ENCODE measurements around the gene FARS2. TPM values are rescaled to one million over a fixed set of nuclear protein-coding genes. Genes with fewer than 3 reads are reported as not detected.

Gene FARS2
- total RNA-seq, 1 experiment from 2014 or later = 15.0 TPM

DNA sequence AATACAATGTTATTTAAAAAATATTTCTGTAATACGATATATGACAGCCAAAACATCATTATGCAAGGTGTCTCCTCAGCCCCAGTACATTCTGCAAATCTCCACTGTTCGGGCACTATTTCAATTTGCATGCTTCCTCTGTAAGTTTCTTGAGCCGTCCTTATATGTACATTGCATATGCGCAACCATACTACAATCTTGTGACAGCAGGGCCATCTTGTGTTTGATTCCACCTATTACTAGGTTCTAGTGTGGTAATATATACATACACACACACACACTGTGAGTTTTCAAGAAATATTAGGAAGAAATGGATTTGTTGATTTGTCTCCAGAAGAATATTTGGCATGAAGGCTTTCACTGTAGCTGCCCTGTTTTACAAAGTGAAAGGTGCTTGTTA, 10.4 kb upstream of the FARS2 start (continued):
- TF ChIP-seq, protein P1, sequence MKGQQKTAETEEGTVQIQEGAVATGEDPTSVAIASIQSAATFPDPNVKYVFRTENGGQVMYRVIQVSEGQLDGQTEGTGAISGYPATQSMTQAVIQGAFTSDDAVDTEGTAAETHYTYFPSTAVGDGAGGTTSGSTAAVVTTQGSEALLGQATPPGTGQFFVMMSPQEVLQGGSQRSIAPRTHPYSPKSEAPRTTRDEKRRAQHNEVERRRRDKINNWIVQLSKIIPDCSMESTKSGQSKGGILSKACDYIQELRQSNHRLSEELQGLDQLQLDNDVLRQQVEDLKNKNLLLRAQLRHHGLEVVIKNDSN (CRISPR knock-in tag; IDR thresholded peaks at IDR 0.05) = no peak
- TF ChIP-seq, protein P2, sequence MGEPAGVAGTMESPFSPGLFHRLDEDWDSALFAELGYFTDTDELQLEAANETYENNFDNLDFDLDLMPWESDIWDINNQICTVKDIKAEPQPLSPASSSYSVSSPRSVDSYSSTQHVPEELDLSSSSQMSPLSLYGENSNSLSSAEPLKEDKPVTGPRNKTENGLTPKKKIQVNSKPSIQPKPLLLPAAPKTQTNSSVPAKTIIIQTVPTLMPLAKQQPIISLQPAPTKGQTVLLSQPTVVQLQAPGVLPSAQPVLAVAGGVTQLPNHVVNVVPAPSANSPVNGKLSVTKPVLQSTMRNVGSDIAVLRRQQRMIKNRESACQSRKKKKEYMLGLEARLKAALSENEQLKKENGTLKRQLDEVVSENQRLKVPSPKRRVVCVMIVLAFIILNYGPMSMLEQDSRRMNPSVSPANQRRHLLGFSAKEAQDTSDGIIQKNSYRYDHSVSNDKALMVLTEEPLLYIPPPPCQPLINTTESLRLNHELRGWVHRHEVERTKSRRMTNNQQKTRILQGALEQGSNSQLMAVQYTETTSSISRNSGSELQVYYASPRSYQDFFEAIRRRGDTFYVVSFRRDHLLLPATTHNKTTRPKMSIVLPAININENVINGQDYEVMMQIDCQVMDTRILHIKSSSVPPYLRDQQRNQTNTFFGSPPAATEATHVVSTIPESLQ (CRISPR knock-in tag; IDR thresholded peaks at IDR 0.05) = no peak
- TF ChIP-seq TEAD1 (CRISPR knock-in tag; IDR thresholded peaks at IDR 0.05) = no peak
- TF ChIP-seq NR3C1 (CRISPR knock-in tag; conservative IDR thresholded peaks at IDR 0.05; ENCODE audit: low read depth) = no peak
- no peak for TF ChIP-seq SOX15 (CRISPR knock-in tag; IDR thresholded peaks at IDR 0.05)
- TF ChIP-seq, protein P3, sequence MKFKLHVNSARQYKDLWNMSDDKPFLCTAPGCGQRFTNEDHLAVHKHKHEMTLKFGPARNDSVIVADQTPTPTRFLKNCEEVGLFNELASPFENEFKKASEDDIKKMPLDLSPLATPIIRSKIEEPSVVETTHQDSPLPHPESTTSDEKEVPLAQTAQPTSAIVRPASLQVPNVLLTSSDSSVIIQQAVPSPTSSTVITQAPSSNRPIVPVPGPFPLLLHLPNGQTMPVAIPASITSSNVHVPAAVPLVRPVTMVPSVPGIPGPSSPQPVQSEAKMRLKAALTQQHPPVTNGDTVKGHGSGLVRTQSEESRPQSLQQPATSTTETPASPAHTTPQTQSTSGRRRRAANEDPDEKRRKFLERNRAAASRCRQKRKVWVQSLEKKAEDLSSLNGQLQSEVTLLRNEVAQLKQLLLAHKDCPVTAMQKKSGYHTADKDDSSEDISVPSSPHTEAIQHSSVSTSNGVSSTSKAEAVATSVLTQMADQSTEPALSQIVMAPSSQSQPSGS (CRISPR knock-in tag; IDR thresholded peaks at IDR 0.05; ENCODE audit: borderline replicate concordance, low read depth) = no peak
- no peak for TF ChIP-seq ZNF219 (CRISPR knock-in tag; IDR thresholded peaks at IDR 0.05; ENCODE audit: borderline replicate concordance)
- TF ChIP-seq, protein P4, sequence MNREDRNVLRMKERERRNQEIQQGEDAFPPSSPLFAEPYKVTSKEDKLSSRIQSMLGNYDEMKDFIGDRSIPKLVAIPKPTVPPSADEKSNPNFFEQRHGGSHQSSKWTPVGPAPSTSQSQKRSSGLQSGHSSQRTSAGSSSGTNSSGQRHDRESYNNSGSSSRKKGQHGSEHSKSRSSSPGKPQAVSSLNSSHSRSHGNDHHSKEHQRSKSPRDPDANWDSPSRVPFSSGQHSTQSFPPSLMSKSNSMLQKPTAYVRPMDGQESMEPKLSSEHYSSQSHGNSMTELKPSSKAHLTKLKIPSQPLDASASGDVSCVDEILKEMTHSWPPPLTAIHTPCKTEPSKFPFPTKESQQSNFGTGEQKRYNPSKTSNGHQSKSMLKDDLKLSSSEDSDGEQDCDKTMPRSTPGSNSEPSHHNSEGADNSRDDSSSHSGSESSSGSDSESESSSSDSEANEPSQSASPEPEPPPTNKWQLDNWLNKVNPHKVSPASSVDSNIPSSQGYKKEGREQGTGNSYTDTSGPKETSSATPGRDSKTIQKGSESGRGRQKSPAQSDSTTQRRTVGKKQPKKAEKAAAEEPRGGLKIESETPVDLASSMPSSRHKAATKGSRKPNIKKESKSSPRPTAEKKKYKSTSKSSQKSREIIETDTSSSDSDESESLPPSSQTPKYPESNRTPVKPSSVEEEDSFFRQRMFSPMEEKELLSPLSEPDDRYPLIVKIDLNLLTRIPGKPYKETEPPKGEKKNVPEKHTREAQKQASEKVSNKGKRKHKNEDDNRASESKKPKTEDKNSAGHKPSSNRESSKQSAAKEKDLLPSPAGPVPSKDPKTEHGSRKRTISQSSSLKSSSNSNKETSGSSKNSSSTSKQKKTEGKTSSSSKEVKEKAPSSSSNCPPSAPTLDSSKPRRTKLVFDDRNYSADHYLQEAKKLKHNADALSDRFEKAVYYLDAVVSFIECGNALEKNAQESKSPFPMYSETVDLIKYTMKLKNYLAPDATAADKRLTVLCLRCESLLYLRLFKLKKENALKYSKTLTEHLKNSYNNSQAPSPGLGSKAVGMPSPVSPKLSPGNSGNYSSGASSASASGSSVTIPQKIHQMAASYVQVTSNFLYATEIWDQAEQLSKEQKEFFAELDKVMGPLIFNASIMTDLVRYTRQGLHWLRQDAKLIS (CRISPR knock-in tag; IDR thresholded peaks at IDR 0.05; ENCODE audit: borderline replicate concordance) = no peak
- no peak for TF ChIP-seq ZNF416 (CRISPR knock-in tag; IDR thresholded peaks at IDR 0.05)
- no peak for TF ChIP-seq TP53 (CRISPR knock-in tag; IDR thresholded peaks at IDR 0.05)
- no peak for TF ChIP-seq FOXP1 (CRISPR knock-in tag; IDR thresholded peaks at IDR 0.05; ENCODE audit: borderline replicate concordance)

DNA sequence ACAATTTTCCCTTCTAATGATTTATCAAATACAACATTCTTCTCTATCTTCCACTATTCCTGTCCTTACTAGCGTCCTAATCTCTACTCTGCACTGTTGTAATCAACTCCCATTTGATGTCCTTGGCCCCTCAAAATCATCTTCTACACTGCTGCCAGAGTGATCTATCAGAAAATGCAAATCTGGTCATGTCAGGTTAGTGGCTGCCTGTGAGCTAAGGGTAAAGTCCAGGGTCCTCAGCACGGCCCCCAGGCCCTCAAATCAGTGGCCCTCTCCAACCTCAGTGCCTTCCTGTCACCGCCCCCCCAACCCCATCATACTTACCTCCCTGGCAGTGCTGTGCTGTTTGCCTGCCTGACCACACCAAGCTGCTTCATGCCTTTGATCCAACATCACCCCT, 4.4 kb upstream of the FARS2 start:
- H3K4me3 Mint-ChIP-seq = no peak overlapping the region
- H3K27ac Mint-ChIP-seq = no peak overlapping the region
- TF ChIP-seq ZNF138 (CRISPR knock-in tag; conservative IDR thresholded peaks at IDR 0.05) = no peak
- no peak for TF ChIP-seq EMX1 (CRISPR knock-in tag; IDR thresholded peaks at IDR 0.05)
- TF ChIP-seq, protein P5, sequence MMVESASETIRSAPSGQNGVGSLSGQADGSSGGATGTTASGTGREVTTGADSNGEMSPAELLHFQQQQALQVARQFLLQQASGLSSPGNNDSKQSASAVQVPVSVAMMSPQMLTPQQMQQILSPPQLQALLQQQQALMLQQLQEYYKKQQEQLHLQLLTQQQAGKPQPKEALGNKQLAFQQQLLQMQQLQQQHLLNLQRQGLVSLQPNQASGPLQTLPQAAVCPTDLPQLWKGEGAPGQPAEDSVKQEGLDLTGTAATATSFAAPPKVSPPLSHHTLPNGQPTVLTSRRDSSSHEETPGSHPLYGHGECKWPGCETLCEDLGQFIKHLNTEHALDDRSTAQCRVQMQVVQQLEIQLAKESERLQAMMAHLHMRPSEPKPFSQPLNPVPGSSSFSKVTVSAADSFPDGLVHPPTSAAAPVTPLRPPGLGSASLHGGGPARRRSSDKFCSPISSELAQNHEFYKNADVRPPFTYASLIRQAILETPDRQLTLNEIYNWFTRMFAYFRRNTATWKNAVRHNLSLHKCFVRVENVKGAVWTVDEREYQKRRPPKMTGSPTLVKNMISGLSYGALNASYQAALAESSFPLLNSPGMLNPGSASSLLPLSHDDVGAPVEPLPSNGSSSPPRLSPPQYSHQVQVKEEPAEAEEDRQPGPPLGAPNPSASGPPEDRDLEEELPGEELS (CRISPR knock-in tag; IDR thresholded peaks at IDR 0.05) = no peak
- TF ChIP-seq ZNF232 (CRISPR knock-in tag; IDR thresholded peaks at IDR 0.05) = no peak
- no peak for TF ChIP-seq ZNF671 (CRISPR knock-in tag; IDR thresholded peaks at IDR 0.05)
- TF ChIP-seq, protein P6, sequence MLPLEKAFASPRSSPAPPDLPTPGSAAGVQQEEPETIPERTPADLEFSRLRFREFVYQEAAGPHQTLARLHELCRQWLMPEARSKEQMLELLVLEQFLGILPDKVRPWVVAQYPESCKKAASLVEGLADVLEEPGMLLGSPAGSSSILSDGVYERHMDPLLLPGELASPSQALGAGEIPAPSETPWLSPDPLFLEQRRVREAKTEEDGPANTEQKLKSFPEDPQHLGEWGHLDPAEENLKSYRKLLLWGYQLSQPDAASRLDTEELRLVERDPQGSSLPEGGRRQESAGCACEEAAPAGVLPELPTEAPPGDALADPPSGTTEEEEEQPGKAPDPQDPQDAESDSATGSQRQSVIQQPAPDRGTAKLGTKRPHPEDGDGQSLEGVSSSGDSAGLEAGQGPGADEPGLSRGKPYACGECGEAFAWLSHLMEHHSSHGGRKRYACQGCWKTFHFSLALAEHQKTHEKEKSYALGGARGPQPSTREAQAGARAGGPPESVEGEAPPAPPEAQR (CRISPR knock-in tag; IDR thresholded peaks at IDR 0.05) = no peak
- DNase-seq (ENCODE audit: low spot score) (no peak), ATAC-seq (no peak)
- CTCF ChIA-PET = interaction anchor here (1.0 kb wide), 1 partner anchor 42 kb away, joined by 4 read pairs; no protein-coding TSS in a partner anchor
- peaks cover 6% of the 10 kb centered on the region for H3K9me3 Mint-ChIP-seq
- H3K4me1 Mint-ChIP-seq = peaks cover 6% of the 10 kb centered on the region
- POLR2A ChIA-PET = no interaction called here
- H3K36me3 Mint-ChIP-seq = peaks cover 22% of the 10 kb centered on the region
- no peaks in the 10 kb centered on the region for H3K27me3 Mint-ChIP-seq (ENCODE audit: low read depth)

All from WTC11 (cell line).